Upper lobe of left lung (tissue), 6 donors: ENCODE measurements around the gene B3GALT5. TPM values are rescaled to one million over a fixed set of nuclear protein-coding genes. Genes with fewer than 3 reads are reported as not detected.

Source experiments
- ATAC-seq, 2 donors: fragments of 200-7000 bp; cut with Tn5 transposase; one replicate each; pipeline ENCODE4 v1.9.1; 2022; ENCODE audit warnings: mild to moderate bottlenecking in 2 of 2, moderate library complexity in 2 of 2; ENCODE audit not compliant: low FRiP score in 2 of 2
- DNase-seq, 2 donors: peaks; one replicate each; pipeline ENCODE4 v3.0.0-alpha.2; 2019 to 2020
- H3K27ac ChIP-seq, 4 donors: fragments of 200-600 bp; sonication (generic); one replicate each; pipeline ENCODE4 v1.5.1; 2016 to 2019
- H3K27me3 ChIP-seq, 4 donors: fragments of 200-600 bp; sonication (generic); one replicate each; pipeline ENCODE4 v1.5.1; 2017 to 2019
- H3K36me3 ChIP-seq, 4 donors: fragments of 200-600 bp; sonication (generic); one replicate each; pipeline ENCODE4 v1.5.1; 2016 to 2019
- H3K4me1 ChIP-seq, 4 donors: fragments of 200-600 bp; sonication (generic); one replicate each; pipeline ENCODE4 v1.5.1; 2018 to 2019
- H3K4me3 ChIP-seq, 4 donors: fragments of 200-600 bp; sonication (generic); one replicate each; pipeline ENCODE4 v1.5.1; 2017 to 2019; ENCODE audit warnings: mild to moderate bottlenecking in 2 of 4, moderate library complexity in 1 of 4
- H3K9me3 ChIP-seq, 4 donors: fragments of 200-600 bp; sonication (generic); one replicate each; pipeline ENCODE4 v1.5.1; 2018 to 2019
- EP300 ChIP-seq, 4 donors: sonication (generic); formaldehyde crosslinking; IDR thresholded peaks; one replicate each; pipeline ENCODE4 v1.5.1; 2017; ENCODE audit warnings: antibody characterized with exemption in 4 of 4, control low read depth in 2 of 4
- POLR2A ChIP-seq, 4 donors: fragments of 450-650 bp; IDR thresholded peaks; one replicate each; pipeline ENCODE4 v1.5.1; 2016 to 2017; ENCODE audit warnings: antibody characterized with exemption in 4 of 4, mild to moderate bottlenecking in 2 of 4
- POLR2AphosphoS5 ChIP-seq, 2 donors: sonication (generic); formaldehyde crosslinking; IDR thresholded peaks; one replicate each; pipeline ENCODE4 v1.5.1; 2017; ENCODE audit warnings: antibody characterized with exemption in 2 of 2
- WGBS, 2 donors: methylation state at CpG; one replicate each; pipeline ENCODE4 v1.1.5; 2017 to 2018; 5-methylcytosine and 5-hydroxymethylcytosine counted together
- total RNA-seq, 6 donors: library from RNA; depleted of rRNA in 4 of 6; stranded (reverse); fragments of >200 nt in 4 of 6; gene quantifications; one replicate each; pipeline versions ENCODE4 v1.1.0 to v1.2.1, GENCODE V29; 2016 to 2021
- TF ChIP-seq, protein P1 (sequence below), 6 experiments: fragments of 450-650 bp in 4 of 6; fragments of 200-600 bp in 2 of 6; sonication (generic) in 2 of 6; IDR thresholded peaks; one replicate each; pipeline ENCODE4 v1.5.1; 2016 to 2019; ENCODE audit warnings: antibody characterized with exemption in 6 of 6
- donor health status: DM: no; HTN: no; CAD: no; lungs with moderate emphysema.
- donor health status: DM: no; HTN: yes; CAD: no; lungs with severe emphysema.

B3GALT5 gene
- total RNA-seq, 6 donors from 2014 or later = under 0.01 to 0.71 (median 0.09) TPM; not detected in 1

GRCh38 chr21:39649526-39649925 lies 36.8 kb downstream of the B3GALT5 start:
- peaks cover 0 to 10% (median 3%) of the 10 kb centered on the region in 4 donors for H3K9me3 ChIP-seq
- H3K36me3 ChIP-seq = no peaks in the 10 kb centered on the region
- no peak for TF ChIP-seq EP300 (IDR thresholded peaks at IDR 0.05)
- TF ChIP-seq, protein P1, sequence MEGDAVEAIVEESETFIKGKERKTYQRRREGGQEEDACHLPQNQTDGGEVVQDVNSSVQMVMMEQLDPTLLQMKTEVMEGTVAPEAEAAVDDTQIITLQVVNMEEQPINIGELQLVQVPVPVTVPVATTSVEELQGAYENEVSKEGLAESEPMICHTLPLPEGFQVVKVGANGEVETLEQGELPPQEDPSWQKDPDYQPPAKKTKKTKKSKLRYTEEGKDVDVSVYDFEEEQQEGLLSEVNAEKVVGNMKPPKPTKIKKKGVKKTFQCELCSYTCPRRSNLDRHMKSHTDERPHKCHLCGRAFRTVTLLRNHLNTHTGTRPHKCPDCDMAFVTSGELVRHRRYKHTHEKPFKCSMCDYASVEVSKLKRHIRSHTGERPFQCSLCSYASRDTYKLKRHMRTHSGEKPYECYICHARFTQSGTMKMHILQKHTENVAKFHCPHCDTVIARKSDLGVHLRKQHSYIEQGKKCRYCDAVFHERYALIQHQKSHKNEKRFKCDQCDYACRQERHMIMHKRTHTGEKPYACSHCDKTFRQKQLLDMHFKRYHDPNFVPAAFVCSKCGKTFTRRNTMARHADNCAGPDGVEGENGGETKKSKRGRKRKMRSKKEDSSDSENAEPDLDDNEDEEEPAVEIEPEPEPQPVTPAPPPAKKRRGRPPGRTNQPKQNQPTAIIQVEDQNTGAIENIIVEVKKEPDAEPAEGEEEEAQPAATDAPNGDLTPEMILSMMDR (IDR thresholded peaks at IDR 0.05) = no peak
- WGBS, 2 donors = 92 to 93% methylated on average over 5 of the region's 5 CpGs
- H3K27me3 ChIP-seq = no peaks in the 10 kb centered on the region
- no peak overlapping the region for H3K27ac ChIP-seq
- ATAC-seq = no peak
- no peak overlapping the region for H3K4me3 ChIP-seq
- DNase-seq = no peak
- no peaks in the 10 kb centered on the region for H3K4me1 ChIP-seq

GRCh38 chr21:39650306-39650705 lies 37.6 kb downstream of the B3GALT5 start:
- Histone ChIP-seq H3K27me3 (no peaks in the 10 kb centered on the region), H3K36me3 (no peaks in the 10 kb centered on the region), H3K4me3 (no peak overlapping the region), H3K9me3 (peaks cover 0 to 10% (median 3%) of the 10 kb centered on the region in 4 donors), H3K4me1 (no peaks in the 10 kb centered on the region), H3K27ac (no peak overlapping the region)
- WGBS, 2 donors = 87 to 90% methylated on average over 12 of the region's 12 CpGs
- no peak for DNase-seq
- ATAC-seq = no peak
- TF ChIP-seq EP300 (IDR thresholded peaks at IDR 0.05) = no peak
- no peak for TF ChIP-seq POLR2AphosphoS5 (IDR thresholded peaks at IDR 0.05)
- TF ChIP-seq, protein P1 (IDR thresholded peaks at IDR 0.05) = no peak
- no peak for TF ChIP-seq POLR2A (IDR thresholded peaks at IDR 0.05)

- TF ChIP-seq, protein P1 (IDR thresholded peaks at IDR 0.05) = no peak
- TF ChIP-seq POLR2A (IDR thresholded peaks at IDR 0.05) = no peak
- no peak for TF ChIP-seq POLR2AphosphoS5 (IDR thresholded peaks at IDR 0.05)
- TF ChIP-seq EP300 (IDR thresholded peaks at IDR 0.05) = no peak
- peaks cover 0 to 10% (median 3%) of the 10 kb centered on the region in 4 donors for H3K9me3 ChIP-seq
- no peak for DNase-seq
- no peaks in the 10 kb centered on the region for H3K4me1 ChIP-seq
- no peak overlapping the region for H3K27ac ChIP-seq
- WGBS, 2 donors = 86 to 92% methylated on average over 7 of the region's 7 CpGs
- no peaks in the 10 kb centered on the region for H3K36me3 ChIP-seq
- H3K27me3 ChIP-seq = no peaks in the 10 kb centered on the region
- ATAC-seq = no peak
- H3K4me3 ChIP-seq = no peak overlapping the region
Observed at GRCh38 chr21:39650801-39651200, 38.1 kb downstream of the B3GALT5 start.

- H3K27ac ChIP-seq = no peak overlapping the region
- no peaks in the 10 kb centered on the region for H3K4me1 ChIP-seq
- 92% methylated on average over 2 to 3 of the region's 3 CpGs for WGBS, 2 donors
- TF ChIP-seq, protein P1 (IDR thresholded peaks at IDR 0.05) = no peak
- TF ChIP-seq POLR2A (IDR thresholded peaks at IDR 0.05) (no peak), EP300 (IDR thresholded peaks at IDR 0.05) (no peak), POLR2AphosphoS5 (IDR thresholded peaks at IDR 0.05) (no peak)
- no peak for DNase-seq
- H3K4me3 ChIP-seq = no peak overlapping the region
- no peaks in the 10 kb centered on the region for H3K27me3 ChIP-seq
- no peaks in the 10 kb centered on the region for H3K36me3 ChIP-seq
- ATAC-seq = no peak
- peaks cover 0 to 10% (median 3%) of the 10 kb centered on the region in 4 donors for H3K9me3 ChIP-seq
Observed at GRCh38 chr21:39651206-39651605, 38.5 kb downstream of the B3GALT5 start.

DNA sequence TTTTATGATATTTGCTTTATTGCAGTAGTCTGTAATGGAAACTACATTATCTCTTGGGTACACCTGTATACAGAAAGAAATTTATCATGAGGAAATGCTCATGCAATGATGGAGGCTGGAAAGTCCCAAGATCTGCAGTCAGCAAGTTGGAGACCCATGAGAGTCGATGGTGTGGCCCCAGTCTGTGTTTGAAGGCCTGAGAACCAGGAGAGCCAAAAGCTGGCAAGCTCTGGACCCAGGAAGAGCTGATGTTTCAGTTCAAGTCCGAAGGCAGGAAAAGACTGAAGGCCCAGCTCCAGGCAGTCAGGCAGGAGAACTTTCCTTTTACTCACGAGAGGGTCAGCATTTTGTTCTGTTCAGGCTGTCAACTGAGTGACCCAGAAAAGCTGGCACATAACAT lies 42.2 kb downstream of the B3GALT5 start:
- WGBS, 2 donors = 84 to 87% methylated on average over 3 of the region's 3 CpGs
- H3K4me3 ChIP-seq = no peak overlapping the region
- H3K27ac ChIP-seq = no peak overlapping the region

More for the DNA sequence above, 42.2 kb downstream of the B3GALT5 start:
- H3K4me1 ChIP-seq = peaks cover 0 to 4% (median 0%) of the 10 kb centered on the region in 4 donors
- no peak for ATAC-seq
- TF ChIP-seq, protein P1 (IDR thresholded peaks at IDR 0.05) = no peak
- TF ChIP-seq EP300 (IDR thresholded peaks at IDR 0.05) (no peak), POLR2A (IDR thresholded peaks at IDR 0.05) (no peak), POLR2AphosphoS5 (IDR thresholded peaks at IDR 0.05) (no peak)
- no peak for DNase-seq
- H3K36me3 ChIP-seq = no peaks in the 10 kb centered on the region
- H3K27me3 ChIP-seq = no peaks in the 10 kb centered on the region
- H3K9me3 ChIP-seq = peaks cover 0 to 10% (median 3%) of the 10 kb centered on the region in 4 donors
